Measurements from ENCODE around the gene COMMD8.

The COMMD8 gene

DNA sequence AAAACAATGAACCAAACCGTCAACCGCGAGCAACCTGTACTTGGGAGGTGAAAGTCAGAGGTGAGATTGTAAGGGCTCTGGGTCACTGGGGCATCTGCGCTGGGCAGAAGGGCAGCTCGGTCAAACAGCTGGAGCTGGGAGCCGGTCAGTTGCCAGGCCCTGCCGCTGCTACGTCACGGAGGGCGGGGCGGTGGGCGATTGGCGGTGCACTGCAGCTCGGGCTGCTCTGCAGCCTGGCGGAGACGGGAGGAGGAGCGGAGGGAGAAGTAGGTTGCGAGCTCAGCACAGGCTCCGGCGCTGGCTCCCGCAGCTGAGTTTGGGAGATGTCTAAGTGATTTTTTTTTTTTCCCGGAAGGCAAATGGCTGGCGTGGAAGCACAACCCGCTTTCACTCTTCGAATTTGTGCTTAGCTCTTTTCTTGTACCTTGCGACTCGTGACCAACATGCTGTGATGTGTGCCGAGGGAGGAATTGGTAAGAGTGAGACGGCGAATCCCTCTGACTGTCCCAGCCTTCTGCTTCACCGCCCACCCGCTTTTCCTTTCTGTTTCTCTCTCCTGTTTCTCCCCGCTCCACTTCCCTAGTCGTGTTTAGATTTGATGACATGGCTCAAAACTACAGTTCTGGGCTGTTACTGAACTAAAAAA, 21.7 kb upstream of the COMMD8 start, which contains the start of gene ATP10D:
Gene ATP10D (plus strand): TSS at position 229 of the 646 bp plus-strand sequence. CDS start 27,266 bp downstream, outside the sequence.
- Mint-ChIP-seq H3K27me3 (no peaks in the 10 kb centered on the region), H3K4me3 (peak within 1 kb of the TSS; percentile 92), H3K36me3 (ENCODE audit: low read depth) (no peaks in the 10 kb centered on the region), H3K4me1 (ENCODE audit: low read depth) (peaks cover 28% of the 10 kb centered on the region), H3K27ac (peak within 1 kb of the TSS; percentile 93), H3K9me3 (no peaks in the 10 kb centered on the region)

DNA sequence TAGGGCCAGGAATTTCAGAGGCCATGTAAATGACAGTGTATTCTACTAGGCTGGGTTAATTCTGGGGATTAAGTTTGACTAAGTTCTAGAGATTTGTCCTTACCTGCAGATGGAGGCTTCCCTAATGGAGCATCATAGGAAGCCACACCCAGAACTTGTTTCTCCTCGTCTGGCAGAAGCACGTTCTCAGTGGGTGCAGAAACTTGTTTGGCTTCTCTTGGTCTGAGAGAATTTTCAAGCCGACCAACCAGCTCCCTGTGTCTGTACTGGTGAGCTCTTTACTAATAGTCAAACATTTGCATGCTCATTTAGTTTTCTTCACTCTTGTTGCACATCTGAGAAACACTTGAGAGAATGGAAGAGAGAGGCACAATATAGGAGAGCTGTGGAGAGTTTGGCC, 20.7 kb upstream of the COMMD8 start:
- Mint-ChIP-seq H3K27ac (peak overlapping the region; percentile 81), H3K4me3 (peak overlapping the region; percentile 92), H3K4me1 (ENCODE audit: low read depth) (peaks cover 25% of the 10 kb centered on the region), H3K36me3 (ENCODE audit: low read depth) (no peaks in the 10 kb centered on the region), H3K9me3 (no peaks in the 10 kb centered on the region), H3K27me3 (no peaks in the 10 kb centered on the region)

GRCh38 chr4:47483745-47484144, 20.2 kb upstream of the COMMD8 start:
- Mint-ChIP-seq H3K27ac (no peak overlapping the region), H3K36me3 (ENCODE audit: low read depth) (no peaks in the 10 kb centered on the region), H3K4me3 (no peak overlapping the region), H3K9me3 (no peaks in the 10 kb centered on the region), H3K27me3 (no peaks in the 10 kb centered on the region), H3K4me1 (ENCODE audit: low read depth) (peaks cover 25% of the 10 kb centered on the region)

DNA sequence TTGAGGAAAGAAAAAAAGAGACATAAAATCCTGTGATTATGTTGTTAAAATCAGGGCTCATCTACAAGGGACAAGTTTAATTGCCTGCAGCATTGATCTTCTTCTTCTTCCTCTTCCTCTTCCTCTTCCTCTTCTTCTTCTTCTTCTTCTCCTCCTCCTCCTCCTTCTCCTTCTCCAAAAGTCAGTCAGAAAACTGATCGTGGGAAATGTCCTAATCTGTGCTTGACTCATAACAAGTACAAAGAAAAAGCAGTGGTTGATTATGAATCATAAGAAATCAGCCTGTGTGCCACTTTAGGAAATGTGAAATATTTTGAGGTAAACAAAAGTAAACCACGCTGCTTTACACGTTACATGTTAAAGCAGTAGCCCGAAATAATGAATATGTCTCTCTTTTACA, 18.8 kb upstream of the COMMD8 start:
- Mint-ChIP-seq H3K27me3 (no peaks in the 10 kb centered on the region), H3K27ac (no peak overlapping the region), H3K9me3 (no peaks in the 10 kb centered on the region), H3K4me1 (ENCODE audit: low read depth) (peaks cover 25% of the 10 kb centered on the region), H3K4me3 (no peak overlapping the region), H3K36me3 (ENCODE audit: low read depth) (no peaks in the 10 kb centered on the region)

DNA sequence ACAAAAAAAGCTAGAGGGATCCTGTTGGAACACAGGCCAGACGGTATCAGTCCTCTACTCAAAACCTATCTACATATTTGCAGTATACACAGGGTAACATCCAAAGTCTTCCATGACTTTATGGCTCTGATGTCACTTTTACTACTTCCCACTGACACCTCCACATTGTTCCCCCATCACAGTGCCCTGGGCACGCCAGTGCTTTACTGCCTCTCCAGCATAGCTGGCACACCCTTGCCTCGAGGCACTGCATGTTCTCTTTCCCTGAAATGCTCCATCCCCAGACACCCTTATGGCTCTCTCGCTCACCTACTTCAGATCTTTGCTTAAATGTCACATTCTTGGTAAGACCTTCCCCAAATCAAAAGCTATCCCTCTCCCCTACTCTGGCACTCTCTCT, 15.3 kb upstream of the COMMD8 start:
- no peaks in the 10 kb centered on the region for H3K9me3 Mint-ChIP-seq
- H3K4me1 Mint-ChIP-seq (ENCODE audit: low read depth) = peaks cover 6% of the 10 kb centered on the region
- no peaks in the 10 kb centered on the region for H3K36me3 Mint-ChIP-seq (ENCODE audit: low read depth)
- no peak overlapping the region for H3K27ac Mint-ChIP-seq
- no peaks in the 10 kb centered on the region for H3K27me3 Mint-ChIP-seq
- no peak overlapping the region for H3K4me3 Mint-ChIP-seq

- Mint-ChIP-seq H3K27ac (no peak overlapping the region), H3K4me1 (ENCODE audit: low read depth) (no peaks in the 10 kb centered on the region), H3K9me3 (no peaks in the 10 kb centered on the region)
Measured at GRCh38 chr4:47475411-47475810, 11.9 kb upstream of the COMMD8 start.

GRCh38 chr4:47474799-47475198, 11.3 kb upstream of the COMMD8 start:
- H3K4me1 Mint-ChIP-seq (ENCODE audit: low read depth) = no peaks in the 10 kb centered on the region
- H3K9me3 Mint-ChIP-seq = no peaks in the 10 kb centered on the region
- H3K4me3 Mint-ChIP-seq = no peak overlapping the region
- H3K36me3 Mint-ChIP-seq (ENCODE audit: low read depth) = no peaks in the 10 kb centered on the region
- H3K27me3 Mint-ChIP-seq = peaks cover 5% of the 10 kb centered on the region
- H3K27ac Mint-ChIP-seq = no peak overlapping the region

More at GRCh38 chr4:47475411-47475810, 11.9 kb upstream of the COMMD8 start:
- Mint-ChIP-seq H3K4me3 (no peak overlapping the region), H3K27me3 (peaks cover 5% of the 10 kb centered on the region), H3K36me3 (ENCODE audit: low read depth) (no peaks in the 10 kb centered on the region)

DNA sequence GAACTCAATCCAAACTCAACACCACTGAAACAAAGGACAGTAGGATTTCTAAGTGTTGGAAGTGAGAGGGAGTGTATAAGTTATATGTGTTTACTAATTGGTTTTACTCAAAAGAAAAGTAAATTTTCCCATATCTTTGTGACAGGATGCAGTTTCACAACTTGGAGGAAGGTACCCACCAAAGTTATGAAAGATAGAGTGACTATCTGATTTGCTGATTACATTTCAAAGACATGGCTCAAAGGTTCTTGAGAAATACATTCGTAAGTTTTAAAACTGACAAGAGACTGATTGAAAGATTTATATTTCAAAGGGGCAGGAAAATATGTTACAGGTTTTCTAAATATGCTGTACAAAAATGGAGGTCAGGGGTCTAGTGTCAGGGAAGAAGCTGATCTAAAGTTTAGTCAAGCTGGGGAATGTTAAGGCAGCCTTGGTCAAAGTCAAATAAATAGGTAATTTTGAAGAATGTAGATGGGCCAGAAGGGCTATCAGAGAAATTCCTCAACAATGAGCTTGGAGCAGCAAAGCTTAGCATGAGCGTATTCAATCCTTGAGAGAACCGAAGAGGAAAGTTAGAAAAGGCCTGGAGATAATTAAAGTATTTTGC, 9.7 kb upstream of the COMMD8 start:
- no peaks in the 10 kb centered on the region for H3K36me3 Mint-ChIP-seq (ENCODE audit: low read depth)
- H3K27me3 Mint-ChIP-seq = peaks cover 5% of the 10 kb centered on the region
- no peaks in the 10 kb centered on the region for H3K9me3 Mint-ChIP-seq
- H3K27ac Mint-ChIP-seq = no peak overlapping the region
- H3K4me3 Mint-ChIP-seq = no peak overlapping the region
- H3K4me1 Mint-ChIP-seq (ENCODE audit: low read depth) = no peaks in the 10 kb centered on the region

DNA sequence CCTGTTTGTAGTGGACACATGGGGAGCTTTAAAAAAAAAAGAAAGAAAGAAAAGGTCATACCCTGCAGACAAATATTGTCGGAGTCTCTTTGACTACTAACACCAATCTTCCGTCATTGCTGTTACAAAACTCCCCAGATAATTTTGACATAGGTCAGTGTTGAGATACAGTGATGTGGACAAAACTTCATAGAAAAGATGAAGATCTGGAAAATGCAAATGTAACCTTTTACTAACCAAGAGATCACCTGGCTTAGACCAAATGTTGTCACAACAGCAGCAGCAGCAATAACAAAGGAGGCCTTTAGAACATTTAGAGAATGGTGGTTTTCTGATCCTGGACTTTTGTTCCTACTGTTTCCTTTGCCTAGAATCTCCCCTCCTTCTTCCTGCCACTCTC, 8.1 kb upstream of the COMMD8 start:
- no peak overlapping the region for H3K4me3 Mint-ChIP-seq
- H3K36me3 Mint-ChIP-seq (ENCODE audit: low read depth) = no peaks in the 10 kb centered on the region
- H3K4me1 Mint-ChIP-seq (ENCODE audit: low read depth) = no peaks in the 10 kb centered on the region
- no peak overlapping the region for H3K27ac Mint-ChIP-seq
- H3K27me3 Mint-ChIP-seq = peaks cover 5% of the 10 kb centered on the region
- no peaks in the 10 kb centered on the region for H3K9me3 Mint-ChIP-seq

GRCh38 chr4:47471064-47471463, 7.6 kb upstream of the COMMD8 start:
- no peaks in the 10 kb centered on the region for H3K4me1 Mint-ChIP-seq (ENCODE audit: low read depth)
- H3K27ac Mint-ChIP-seq = no peak overlapping the region
- H3K9me3 Mint-ChIP-seq = no peaks in the 10 kb centered on the region
- no peak overlapping the region for H3K4me3 Mint-ChIP-seq
- no peaks in the 10 kb centered on the region for H3K36me3 Mint-ChIP-seq (ENCODE audit: low read depth)
- peaks cover 5% of the 10 kb centered on the region for H3K27me3 Mint-ChIP-seq

DNA sequence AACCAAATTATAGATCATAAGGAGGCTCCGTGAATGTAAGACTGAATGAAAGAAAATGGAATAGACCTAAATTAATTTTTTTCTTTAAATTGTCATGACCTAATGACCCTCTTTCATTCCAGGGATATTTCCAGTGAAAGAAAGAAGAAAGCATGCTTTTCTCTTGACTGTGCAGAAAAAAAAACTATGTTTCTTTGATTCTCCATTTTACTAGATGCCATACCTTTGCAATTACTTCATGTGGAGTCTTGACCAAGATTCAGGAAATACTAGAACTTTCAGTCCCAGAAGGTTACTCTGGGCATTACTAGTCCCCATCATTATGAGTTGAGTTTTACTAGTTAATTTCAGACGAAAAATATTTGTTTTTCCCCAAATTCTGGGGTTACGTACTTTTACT, 6.4 kb upstream of the COMMD8 start:
- no peaks in the 10 kb centered on the region for H3K9me3 Mint-ChIP-seq
- H3K4me1 Mint-ChIP-seq (ENCODE audit: low read depth) = no peaks in the 10 kb centered on the region
- H3K27ac Mint-ChIP-seq = no peak overlapping the region
- H3K27me3 Mint-ChIP-seq = peaks cover 5% of the 10 kb centered on the region
- H3K36me3 Mint-ChIP-seq (ENCODE audit: low read depth) = no peaks in the 10 kb centered on the region
- H3K4me3 Mint-ChIP-seq = no peak overlapping the region

GRCh38 chr4:47468706-47469365, 5.3 kb upstream of the COMMD8 start:
- Mint-ChIP-seq H3K27me3 (peaks cover 5% of the 10 kb centered on the region), H3K9me3 (no peaks in the 10 kb centered on the region), H3K36me3 (ENCODE audit: low read depth) (no peaks in the 10 kb centered on the region), H3K27ac (no peak overlapping the region), H3K4me1 (ENCODE audit: low read depth) (peaks cover 4% of the 10 kb centered on the region), H3K4me3 (no peak overlapping the region)

DNA sequence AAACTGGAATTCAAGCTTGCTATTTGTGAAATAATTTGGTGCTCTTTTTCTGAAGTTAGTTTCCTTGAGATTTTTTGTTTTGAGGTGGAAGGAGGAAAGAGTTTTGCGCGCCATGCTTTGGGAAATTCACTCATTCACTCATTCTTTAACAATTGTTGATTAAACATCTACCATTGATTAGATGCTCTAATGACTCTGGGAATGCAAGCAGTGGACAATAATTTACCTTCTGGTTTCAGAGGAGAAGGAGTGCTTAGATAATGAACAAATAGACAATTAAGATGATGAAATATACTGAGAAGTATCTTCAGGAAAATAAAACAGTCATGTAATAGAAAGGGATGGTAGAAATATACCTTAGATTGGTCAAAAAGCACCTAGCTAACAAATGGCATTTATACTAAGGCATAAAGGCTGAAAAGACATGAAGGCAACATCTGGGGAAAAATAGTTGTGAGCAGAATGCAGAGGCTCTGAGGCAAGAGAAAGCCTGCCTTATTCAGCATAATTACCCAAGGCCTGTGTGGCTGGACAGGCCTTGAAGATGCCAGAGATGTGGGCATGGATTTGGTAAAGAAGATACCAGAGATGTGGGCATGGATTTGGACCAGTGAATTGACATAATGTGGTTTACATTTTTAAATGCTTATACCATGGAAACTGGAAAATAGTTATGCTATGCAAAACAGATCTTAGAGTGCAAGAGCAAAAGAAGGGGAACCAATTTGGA, 2.7 kb upstream of the COMMD8 start:
- no peaks in the 10 kb centered on the region for H3K27me3 Mint-ChIP-seq
- H3K36me3 Mint-ChIP-seq (ENCODE audit: low read depth) = no peaks in the 10 kb centered on the region
- no peaks in the 10 kb centered on the region for H3K9me3 Mint-ChIP-seq
- H3K27ac Mint-ChIP-seq = no peak overlapping the region
- peaks cover 26% of the 10 kb centered on the region for H3K4me1 Mint-ChIP-seq (ENCODE audit: low read depth)
- no peak overlapping the region for H3K4me3 Mint-ChIP-seq

GRCh38 chr4:47465004-47465403, 1.5 kb upstream of the COMMD8 start:
- no peak overlapping the region for H3K4me3 Mint-ChIP-seq
- no peak overlapping the region for H3K27ac Mint-ChIP-seq
- no peaks in the 10 kb centered on the region for H3K9me3 Mint-ChIP-seq
- peaks cover 31% of the 10 kb centered on the region for H3K4me1 Mint-ChIP-seq (ENCODE audit: low read depth)
- no peaks in the 10 kb centered on the region for H3K36me3 Mint-ChIP-seq (ENCODE audit: low read depth)
- H3K27me3 Mint-ChIP-seq = no peaks in the 10 kb centered on the region

DNA sequence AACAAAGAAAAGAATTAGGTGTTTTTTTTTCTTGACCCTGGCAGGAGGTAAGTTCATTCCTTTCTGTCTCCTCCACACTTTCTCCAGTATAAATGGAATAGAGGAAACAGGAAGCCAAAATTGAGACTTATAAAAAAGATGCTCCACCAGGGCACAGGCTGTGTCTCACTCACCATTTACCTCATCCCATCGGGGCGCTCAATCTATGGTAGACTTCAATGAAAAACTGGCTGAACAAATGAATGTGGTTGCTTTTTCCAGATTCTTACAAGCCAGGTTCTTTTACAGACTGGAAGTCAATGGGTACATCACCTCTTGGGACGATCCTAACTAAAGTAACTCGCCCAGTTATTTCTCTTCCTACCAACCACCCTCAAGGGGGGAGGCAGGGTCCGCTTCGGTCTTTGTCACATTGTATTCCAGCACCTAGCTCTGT, 685 bp downstream of the COMMD8 start:
- H3K9me3 Mint-ChIP-seq = no peaks in the 10 kb centered on the region
- H3K4me1 Mint-ChIP-seq (ENCODE audit: low read depth) = peaks cover 31% of the 10 kb centered on the region
- peak overlapping the region; percentile 90 for H3K4me3 Mint-ChIP-seq
- peaks cover 12% of the 10 kb centered on the region for H3K36me3 Mint-ChIP-seq (ENCODE audit: low read depth)
- no peaks in the 10 kb centered on the region for H3K27me3 Mint-ChIP-seq
- H3K27ac Mint-ChIP-seq = peak overlapping the region; percentile 67

All from stimulated activated naive CD8-positive, alpha-beta T cell treated with anti-CD3 and anti-CD28 coated beads, Interleukin-15, Interleukin-2, amounts not matched to agents 100 ng/mL and 50 ng/mL, for 24 hours (primary cell).